Putamen (tissue), 1 donor: Measurements from ENCODE around the gene ZNF470.

Experiments
- DNase-seq: peaks from one replicate; pipeline ENCODE4 v3.0.0-alpha.2; 2016; ENCODE audit warnings: low spot score

Gene ZNF470

DNA sequence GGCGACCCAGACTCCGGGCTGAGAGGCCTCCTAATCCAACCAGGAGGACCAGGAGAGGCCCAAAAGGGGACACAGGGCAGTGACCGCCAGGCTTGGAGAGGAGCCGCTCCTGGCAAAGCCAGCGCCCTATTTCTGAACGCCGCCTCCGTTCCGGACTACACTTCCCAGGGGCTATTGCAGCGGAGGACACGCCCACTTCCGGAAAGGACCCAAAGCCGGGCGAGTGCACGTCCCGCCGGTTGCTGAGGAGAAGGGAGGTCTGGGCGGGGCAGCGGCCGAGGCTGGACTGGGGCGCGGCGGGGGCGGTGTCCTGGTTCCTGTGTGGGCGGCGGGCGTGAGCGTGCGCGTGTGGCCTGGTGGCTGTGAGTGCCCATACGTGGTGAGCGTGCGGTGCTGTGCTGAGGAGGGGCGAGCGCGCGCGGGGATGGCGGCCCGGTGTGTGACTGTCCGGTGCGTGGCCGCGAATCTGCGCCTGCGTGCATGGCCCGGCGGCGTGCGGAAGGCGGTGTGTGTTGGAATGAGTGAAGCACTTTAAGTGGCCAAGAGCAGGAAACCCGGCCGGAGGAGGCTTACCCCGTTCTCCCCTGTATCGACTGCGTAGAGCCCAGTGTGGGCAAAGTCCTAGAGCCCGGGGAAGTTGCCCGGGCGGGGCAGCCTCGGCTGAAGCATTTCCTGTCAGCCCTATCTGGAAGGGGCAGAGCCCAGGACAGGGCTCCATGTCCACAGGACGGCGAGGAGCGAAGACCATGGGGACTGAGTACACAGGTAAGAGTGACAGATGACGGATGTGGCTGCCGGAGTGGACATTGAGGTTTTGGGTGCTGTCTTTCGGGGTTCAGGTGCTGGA, at the start of gene ZNF470:
ZNF470 (plus strand) TSS at position 195 of the 847 bp plus-strand sequence. CDS start 2,844 bp downstream, outside the sequence.
- DNase-seq = peak; percentile 92

GRCh38 chr19:56525214-56525860, 41.9 kb upstream of the ZNF470 start:
- DNase-seq = no peak

DNA sequence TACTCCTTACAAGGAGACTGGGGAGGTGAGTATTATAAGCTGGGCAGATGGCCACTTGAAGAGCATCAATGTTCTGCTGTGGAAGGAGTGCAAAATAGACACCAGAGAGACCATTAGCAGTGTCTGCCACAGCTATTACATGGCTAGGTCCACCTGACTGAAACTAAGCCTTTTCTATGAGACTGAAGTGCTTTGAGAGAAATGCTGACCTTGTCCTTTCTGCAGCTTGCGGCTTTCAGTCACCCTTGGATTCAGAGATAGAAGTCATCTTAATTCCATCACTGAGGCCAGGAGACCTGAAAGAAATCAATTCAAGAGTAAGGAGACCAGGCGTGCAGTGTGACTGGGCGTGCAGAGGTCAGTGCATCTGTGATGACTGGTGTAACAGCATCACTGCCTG, 29.8 kb upstream of the ZNF470 start:
- DNase-seq = peak; percentile 1

- DNase-seq = peak; percentile 92
Measured at GRCh38 chr19:56538254-56538760, 29.0 kb upstream of the ZNF470 start.

- DNase-seq = no peak
Measured at GRCh38 chr19:56538761-56539263, 28.5 kb upstream of the ZNF470 start, which contains the start of gene ZFP28. ZFP28 (plus strand) TSS chr19:56538948; CDS start chr19:56539019, 71 bp downstream.

DNA sequence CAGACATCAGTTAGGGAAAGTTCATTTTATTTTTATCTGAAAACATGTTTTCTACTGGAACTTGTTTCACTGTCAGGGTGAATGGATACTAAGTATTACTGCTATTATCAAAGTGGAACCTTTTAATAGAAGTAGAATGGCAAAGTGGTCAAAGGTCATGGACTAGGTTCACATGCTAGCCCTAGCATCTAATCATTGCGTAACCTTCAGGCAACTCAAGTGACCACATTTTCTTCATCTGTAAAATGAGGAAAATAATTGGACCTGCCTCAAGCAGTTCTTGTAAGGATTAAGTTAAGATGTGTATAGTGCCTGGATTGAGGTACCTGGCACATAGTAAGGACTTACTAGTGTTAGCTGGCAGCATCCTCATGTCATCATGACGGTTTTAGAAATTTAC, 23.5 kb upstream of the ZNF470 start:
- no peak for DNase-seq

- DNase-seq = no peak
Measured at GRCh38 chr19:56547535-56547934, 19.7 kb upstream of the ZNF470 start.

- no peak for DNase-seq
Measured at GRCh38 chr19:56554272-56554869, 12.9 kb upstream of the ZNF470 start.

- DNase-seq = no peak
Measured at GRCh38 chr19:56562766-56563165, 4.5 kb upstream of the ZNF470 start.

DNA sequence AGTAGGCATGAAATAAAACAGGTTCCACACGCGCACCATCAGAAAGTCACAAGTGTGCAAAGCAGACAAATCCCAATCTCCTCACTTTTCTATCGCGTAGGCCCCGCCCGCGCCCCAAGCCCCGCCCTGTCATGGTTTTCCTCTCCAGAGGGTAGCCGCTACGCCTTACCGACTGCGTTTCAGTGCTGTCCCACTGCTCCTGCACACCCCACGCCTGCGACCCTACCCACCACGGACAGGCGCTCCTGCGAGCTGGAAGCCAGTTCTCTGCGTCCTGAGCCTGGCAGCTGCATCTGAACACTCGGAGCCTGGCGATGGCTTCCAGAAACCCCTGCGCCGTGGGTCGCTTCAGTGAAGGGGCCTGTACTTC, 379 bp upstream of the ZNF470 start:
- peak; percentile 23 for DNase-seq

- no peak for DNase-seq
Measured at GRCh38 chr19:56572589-56572988, 5.3 kb downstream of the ZNF470 start.

DNA sequence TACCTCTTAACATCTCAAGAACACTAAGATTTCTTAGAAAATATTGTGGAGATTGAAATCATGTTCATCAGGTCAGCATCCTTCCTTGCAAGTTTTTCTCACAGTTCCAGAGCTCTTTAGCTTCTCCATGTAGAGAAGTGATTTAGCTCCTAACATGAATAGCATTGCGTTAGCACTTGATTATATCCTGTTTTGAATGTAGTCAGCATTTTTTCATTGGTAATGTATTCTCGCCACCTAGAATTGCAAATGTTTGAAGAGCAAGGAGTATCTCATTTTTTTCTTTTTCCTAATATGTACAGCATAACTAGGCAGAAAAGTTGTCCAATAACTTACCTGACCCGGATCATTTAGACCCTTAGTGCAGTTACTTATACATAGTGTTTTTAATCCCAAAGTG, 6.6 kb downstream of the ZNF470 start:
- DNase-seq = no peak

DNA sequence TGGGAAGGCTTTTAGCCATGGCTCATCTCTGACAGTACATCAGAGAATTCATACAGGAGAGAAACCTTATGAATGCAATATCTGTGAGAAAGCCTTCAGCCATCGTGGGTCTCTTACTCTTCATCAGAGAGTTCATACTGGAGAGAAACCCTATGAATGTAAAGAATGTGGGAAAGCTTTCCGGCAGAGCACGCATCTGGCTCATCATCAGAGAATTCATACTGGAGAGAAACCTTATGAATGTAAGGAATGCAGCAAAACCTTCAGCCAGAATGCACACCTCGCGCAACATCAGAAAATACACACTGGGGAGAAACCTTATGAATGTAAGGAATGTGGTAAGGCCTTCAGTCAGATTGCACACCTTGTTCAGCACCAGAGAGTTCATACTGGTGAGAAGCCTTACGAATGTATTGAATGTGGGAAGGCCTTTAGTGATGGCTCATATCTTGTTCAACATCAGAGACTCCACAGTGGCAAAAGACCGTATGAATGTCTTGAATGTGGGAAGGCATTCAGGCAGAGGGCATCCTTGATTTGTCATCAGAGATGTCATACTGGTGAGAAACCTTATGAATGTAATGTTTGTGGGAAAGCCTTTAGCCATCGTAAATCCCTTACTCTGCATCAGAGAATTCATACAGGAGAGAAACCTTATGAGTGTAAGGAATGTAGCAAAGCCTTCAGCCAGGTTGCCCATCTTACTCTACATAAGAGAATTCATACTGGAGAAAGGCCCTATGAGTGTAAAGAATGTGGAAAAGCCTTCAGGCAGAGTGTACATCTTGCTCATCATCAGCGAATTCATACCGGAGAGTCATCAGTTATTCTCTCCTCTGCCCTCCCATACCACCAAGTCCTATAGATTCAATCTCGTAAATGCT, 10.7 kb downstream of the ZNF470 start:
- no peak for DNase-seq

DNA sequence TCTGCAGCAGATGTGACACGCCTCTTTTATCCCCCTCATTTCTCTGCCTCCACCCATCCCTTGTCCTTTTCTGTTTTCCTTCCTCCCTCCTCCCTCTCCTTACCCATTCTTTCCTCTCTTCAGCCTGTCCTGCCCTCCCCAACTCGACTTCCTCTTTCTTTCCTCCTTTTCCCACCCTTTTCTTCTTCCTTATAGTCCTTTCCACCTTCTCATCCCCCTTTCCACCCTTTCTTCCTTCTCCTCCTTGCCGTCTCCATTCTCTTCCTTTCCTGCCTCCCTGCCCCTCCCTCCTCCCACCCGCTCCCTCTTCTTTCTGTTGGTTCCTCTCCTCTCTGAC, 27.1 kb downstream of the ZNF470 start:
- DNase-seq = no peak

DNA sequence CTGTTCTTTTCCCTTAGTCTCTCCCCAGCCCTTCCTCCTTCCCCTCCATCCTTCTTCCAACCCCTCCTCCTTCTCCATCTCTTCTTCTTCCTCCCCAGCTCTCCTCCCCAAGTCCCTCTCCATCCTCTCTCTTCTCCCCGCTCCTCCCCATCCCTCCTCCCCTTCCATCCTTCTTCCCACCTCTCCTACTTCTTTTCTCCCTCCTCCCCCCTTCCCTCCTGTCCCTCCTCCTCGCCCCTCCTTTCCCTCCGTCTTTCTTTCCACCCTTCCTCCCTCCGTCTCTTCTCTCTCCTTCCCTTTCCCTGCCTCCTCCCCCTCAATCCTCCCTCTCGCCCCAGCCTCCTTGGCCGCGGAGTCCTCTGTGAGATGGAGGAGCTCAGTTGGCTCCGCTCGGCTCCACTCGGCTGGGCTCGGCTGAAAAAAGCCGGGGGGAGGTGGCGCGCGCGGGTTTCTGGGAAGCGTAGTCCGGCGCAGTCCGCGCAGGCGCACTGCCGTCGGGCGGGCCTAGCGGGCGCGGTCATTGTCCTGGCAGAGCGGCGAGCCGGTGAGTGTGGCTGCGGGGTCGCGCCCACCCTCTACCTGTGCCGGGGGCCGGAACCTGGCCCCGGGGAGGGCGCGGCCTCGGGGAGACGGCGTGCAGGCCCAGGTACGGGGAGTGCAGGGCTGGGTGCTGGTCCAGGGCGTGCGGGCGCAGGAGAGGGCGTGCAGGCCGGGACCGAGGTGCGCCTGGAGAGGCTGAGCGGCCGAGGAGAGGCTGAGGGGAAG, 27.7 kb downstream of the ZNF470 start, which contains the start of gene ZNF71:
ZNF71 (plus strand) TSS at position 520 of the 765 bp plus-strand sequence. CDS start 6,257 bp downstream, outside the sequence.
- DNase-seq = peak; percentile 86

DNA sequence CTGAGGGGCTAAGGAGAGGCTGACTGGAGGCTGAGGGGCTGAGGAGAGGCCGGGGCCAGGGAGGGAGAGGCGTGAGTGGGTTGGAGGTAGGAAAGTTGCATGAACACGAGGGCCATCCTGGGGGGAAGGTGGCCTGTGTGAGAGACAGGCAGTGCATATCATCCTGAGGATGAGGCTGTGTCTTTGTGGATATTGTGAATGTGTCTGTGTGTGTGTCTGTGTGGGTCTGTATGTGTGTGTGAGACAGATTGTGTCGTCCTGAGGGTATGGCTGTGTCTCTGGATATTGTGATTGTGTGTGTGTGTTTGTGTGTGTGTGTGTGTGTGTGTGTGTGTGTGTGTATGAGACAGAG, 28.3 kb downstream of the ZNF470 start:
- no peak for DNase-seq

GRCh38 chr19:56596676-56597075, 29.4 kb downstream of the ZNF470 start:
- no peak for DNase-seq

DNA sequence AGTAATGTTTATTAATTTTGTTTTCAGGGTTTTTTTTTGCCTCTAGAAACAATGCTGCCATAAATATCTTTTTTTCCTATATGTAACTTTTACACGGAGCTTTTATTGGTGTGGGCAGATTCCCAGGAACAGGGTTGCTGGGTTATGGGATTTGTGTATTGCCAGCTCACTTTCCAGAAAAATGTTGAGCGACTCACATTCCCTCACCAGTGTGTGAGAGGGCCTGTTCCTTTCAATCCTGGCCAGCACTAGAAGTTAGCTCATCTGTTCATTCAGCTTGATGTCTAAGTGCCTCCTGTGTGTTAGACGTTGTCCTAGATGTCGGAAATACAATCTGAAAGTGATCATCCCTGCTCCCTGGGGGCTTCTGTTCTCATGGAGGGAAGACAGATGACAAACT, 30.4 kb downstream of the ZNF470 start:
- DNase-seq = no peak

DNA sequence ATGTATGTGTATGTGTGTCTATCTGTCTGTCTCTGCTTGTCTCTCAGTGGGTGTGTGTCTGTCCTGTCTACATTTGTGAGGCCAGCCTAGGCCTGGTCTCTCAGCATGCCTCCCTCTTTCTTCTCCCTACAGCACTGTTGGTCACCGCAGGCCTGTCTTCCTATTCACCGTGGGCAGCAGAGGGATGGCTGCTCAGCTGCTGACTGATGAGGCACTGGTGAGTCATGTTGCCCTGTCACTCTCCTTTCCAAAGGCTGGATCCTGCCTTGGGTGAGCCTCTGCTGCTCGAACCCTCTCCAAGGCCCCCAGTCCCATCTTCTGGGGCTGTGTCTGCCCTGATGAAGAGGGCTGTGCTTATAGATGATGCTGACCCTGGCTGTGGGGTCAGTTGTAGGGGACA, 34.1 kb downstream of the ZNF470 start:
- no peak for DNase-seq

DNA sequence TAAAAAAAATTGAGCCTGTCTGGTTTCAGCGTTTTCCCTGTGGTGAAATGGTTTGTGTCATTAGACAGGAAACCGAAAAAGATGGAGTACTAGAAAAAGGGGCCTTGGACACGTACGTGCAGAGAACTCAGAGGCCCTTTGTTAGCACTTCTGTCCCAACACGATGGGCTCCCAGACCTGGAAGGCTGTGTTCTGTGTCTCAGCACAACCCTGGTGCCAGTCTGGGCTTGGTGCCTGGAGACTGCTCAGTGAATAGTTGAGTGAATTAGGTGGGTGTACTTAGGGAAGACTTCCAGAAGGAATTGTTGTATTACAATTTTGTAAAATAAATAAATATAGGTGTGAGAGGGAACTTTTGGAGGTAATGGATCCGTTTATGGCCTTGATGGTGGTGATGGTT, 36.6 kb downstream of the ZNF470 start:
- DNase-seq = peak; percentile 39
